Measurements from ENCODE around the gene FHIT.

GRCh38 chr3:59885899-59886400 is 1365.3 kb downstream of the FHIT start:
- no peak for TF ChIP-seq POLR2A (IDR thresholded peaks at IDR 0.05)
- no peak for TF ChIP-seq CTCF (IDR thresholded peaks at IDR 0.05)
- no peak for TF ChIP-seq EP300 (IDR thresholded peaks at IDR 0.05)
